Measurements from ENCODE around the gene PRELP.
"Not testable (repeated sequence)": the region's sequence is repeated elsewhere in the genome, so short reads cannot be mapped to it uniquely, and the experiment has no call there.

Gene PRELP

DNA sequence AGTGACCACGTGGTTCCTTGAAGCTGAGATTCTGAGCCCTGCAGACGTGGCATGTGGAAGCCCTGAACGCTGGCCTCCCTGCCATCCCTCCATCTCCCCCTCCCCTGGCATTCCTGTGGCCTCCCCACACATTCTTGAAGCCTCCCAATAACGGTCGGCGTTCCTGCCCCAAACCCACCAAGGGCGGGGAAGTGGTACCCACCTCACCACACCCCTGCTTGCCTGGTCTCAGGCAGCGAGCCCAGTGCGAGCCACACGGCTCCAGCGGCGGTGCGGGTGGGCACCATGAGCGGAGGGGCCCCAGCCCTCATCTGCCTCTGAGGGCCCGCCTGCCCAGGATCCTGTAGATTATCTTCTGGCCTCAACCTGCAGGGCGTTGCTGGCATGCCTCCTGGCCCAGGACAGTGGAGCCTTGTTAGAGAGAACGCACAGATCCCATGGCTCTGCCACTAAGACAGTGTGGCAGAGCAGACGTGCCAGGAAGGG, 20.6 kb upstream of the PRELP start:
- no peak for DNase-seq

DNA sequence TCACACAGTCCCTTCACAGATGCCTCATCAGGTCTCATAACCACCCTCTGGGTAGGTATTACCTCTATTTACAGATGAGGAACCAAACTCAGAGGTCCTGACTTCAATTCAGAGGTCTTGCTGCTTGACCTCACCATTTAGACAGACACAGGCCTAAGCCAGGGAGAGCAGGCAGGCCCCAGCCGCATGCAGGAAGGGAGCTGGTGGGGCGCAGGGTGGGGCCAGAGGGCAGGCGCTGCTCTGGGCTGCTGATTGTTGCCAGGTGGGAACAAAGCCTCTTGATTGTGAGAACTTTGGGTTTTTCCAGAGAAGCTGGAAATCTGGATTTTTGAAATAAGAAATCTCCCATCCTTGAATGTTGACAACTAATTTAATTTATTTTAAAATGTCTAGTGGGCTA, 19.9 kb upstream of the PRELP start:
- no peak for DNase-seq

GRCh38 chr1:203456577-203456976, 19.0 kb upstream of the PRELP start:
- no peak for DNase-seq

DNA sequence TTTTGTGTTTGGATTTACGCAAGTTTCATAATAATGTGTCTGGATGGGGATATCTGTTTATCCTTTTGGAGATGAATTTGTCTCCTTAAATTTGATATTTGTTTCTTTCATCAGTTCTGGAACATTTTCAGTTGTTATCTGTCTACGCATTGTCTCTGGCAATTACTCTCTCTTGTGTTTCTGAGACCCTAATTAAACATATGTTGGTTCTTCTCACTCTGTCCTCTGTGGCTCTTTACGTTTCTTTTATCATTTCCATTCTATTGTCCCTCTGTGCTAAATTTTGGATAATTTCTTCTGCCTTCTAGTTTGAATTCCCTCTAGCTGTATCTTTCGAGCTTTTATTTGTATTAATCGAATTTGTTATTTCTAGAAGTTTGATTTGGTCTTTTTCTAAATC, 17.5 kb upstream of the PRELP start:
- DNase-seq: no peak

DNA sequence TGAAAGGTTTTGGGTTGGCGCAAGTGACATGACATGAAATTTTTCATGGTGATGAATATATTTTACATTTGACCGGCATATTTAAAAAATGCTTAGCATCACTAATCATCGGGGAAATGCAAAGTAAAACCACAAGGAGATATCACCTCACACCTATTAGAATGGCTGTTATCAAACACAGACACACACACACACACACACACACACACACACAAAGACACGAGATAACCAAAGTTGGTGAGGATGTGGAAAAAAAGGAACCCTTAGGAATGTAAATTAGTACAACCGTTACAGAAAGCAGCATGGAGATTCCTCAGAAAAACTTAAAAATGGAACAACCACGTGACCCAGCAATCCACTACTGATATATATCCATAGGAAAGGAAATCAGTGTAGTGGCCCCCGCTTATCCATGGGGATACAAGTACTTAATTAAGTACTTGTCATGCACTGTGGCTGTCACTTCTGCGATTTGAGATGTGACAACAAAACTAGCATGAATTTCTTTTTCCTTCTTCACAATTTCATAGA, 15.9 kb upstream of the PRELP start:
- DNase-seq: no peak

DNA sequence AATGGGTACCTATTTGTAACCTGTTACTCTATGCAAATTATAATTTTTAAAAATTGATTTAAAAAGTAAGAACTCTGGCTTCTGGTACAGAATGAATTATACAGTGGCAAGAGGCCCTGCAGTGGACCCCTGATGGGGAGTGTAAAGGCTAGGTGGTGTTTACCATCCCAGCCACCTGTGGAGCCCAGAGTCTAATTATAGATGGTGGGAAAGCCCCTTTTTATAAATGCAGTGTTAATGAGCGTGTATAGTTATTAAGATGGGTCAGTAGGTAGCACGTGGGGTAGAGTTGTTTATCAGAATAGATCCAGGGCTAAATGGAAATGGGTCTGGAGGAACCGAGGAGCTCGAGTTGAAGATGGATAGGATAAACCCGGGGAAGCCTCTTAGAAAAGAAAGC, 13.9 kb upstream of the PRELP start:
- DNase-seq: no peak

GRCh38 chr1:203462143-203462542, 13.5 kb upstream of the PRELP start:
- DNase-seq: no peak

- no peak for DNase-seq
Measured at GRCh38 chr1:203462878-203463277, 12.7 kb upstream of the PRELP start.

- DNase-seq: no peak
Measured at GRCh38 chr1:203463469-203464062, 12.0 kb upstream of the PRELP start.

- DNase-seq: no peak
Measured at GRCh38 chr1:203464226-203464625, 11.4 kb upstream of the PRELP start.

GRCh38 chr1:203464743-203465142, 10.9 kb upstream of the PRELP start:
- DNase-seq: no peak

DNA sequence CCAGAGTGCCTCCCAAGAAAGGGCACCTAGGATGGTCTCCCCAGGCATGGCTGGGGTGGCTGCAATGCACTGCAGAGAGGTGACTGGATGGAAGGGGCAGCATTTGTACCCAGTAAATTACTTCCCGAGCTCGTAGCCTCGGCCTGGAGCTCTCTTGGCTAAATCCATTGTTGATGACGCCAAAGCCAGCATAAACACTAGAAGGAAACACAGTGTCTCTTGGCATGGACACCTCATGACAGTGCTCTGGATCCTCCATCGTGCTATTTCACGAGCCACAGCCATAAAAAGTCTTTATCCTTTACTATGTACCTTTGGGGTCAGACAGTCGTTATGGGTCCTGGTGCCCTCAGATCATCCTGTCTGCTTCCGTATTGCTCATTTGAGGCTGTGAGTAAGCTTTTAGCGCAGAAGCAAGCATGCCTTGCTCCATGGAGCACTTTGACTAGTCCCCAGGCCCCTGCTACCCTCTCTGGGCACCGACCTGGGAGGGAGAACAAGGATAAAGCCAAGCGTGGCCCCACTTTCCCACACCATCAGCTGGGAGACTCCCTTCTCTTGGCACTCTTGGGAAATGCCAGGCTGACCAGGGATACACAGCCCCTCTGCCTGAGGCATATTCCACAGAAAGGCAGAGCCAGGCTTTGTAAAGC, 10.3 kb upstream of the PRELP start:
- DNase-seq: no peak

GRCh38 chr1:203465948-203466347, 9.7 kb upstream of the PRELP start:
- DNase-seq: no peak

DNA sequence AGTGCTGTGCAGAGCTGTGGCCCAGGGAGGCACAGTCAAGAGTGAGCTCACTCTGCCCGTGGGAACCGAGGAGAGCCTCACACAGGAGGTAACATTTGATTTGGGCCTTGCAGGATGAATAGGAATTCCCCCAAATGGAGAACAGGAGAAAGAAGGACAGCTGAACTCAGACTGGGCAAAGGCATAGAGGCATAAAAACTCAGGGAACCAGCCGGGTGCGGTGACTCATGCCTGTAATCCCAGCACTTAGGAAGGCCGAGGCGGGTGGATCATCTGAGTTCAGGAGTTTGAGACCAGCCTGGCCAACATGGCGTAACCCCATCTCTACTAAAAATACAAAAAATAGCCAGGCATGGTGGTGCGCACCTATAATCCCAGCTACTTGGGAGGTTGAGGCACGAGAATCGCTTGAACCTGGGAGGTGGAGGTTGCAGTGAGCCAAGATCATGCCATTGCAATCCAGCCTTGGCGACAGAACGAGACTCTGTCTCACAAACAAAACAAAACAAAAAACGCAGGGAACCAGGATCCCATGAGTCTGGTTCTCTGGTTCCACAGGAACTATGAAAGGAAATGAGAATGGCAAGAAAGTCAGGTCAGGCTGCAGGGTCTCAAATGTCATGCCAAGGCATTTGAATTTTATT, 8.6 kb upstream of the PRELP start:
- DNase-seq: not testable (repeated sequence)

DNA sequence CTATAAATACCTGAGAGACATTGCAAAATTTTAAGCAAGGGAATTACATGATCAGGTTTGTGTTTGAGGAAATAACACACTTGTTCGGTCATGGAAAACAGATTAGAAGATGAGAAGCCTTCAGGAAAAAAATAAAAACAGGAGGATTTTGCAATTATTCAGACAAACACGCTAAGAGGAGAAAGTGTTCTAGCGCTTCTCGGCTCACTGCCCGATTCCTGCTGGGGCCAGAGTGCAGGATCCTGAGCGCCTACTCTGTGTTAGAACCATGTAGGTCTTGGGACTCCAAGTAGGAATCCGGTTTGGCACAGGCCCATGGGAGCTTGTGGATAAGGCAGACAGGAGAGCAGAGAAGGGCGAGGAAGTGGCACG, 8.1 kb upstream of the PRELP start:
- no peak for DNase-seq

- DNase-seq: no peak
Measured at GRCh38 chr1:203468326-203468725, 7.3 kb upstream of the PRELP start.

DNA sequence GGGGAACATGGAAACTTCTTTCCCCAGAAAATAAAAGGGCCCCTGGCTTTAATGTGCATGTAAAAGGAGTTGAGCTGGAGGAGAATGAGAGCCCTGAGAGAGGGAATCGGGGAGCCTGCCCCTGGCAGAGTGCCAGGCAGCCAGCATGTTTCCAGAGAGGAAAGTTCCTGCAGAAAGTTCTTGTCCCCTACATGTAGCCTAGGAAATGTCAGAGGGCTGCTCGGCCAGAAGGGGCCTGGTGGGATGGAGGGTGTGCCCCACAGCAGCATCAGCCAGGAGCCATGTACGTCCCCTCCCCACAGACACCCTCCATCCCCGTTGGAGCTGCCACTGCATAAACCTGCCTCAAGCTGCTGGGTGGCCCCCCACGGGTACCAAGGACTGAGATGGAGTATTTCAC, 5.4 kb upstream of the PRELP start:
- DNase-seq: no peak

DNA sequence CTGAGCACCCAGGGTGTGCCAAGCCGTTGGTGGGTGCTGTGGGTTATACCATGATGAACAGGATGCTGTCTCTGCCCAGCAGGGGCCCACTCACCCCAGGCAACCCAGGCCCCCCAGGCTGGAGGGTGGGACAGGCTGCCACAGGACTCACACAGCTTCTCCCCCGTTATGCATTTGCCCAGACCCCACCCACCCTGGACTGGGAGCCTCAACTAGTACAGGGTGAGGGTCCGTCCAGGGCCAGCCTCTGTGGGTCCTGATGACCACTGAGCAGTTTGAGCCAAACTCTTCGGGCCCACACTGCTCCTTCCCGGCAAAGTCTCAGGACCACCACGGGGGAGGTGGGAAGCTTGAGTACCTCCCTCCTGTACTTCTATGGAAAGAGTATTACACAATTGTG, 3.8 kb upstream of the PRELP start:
- DNase-seq: no peak

- DNase-seq: no peak
Measured at GRCh38 chr1:203473281-203473680, 2.3 kb upstream of the PRELP start.

GRCh38 chr1:203473781-203474305, 1.8 kb upstream of the PRELP start:
- DNase-seq: no peak

GRCh38 chr1:203476216-203476814, 709 bp downstream of the PRELP start:
- DNase-seq: no peak

- no peak for DNase-seq
Measured at GRCh38 chr1:203477748-203478147, 2.1 kb downstream of the PRELP start.

DNA sequence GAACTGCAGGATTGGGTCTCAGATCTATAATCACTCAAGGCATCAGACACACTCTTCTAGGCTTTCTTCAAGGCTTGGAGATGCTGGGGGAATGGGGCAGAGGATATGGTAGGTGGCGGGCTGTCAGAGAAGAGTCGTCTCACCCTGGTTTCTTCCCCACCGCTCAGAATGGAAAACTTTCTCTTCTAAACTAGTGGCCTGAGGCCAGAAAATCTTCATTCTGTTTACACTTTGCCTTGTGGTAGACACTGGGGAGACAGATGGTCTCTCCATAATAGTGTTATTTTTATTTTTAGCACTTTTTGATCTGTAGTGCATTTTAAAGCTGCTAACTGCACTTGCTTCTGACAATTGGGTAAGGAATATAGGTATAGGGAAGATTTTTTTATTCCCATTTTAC, 2.6 kb downstream of the PRELP start:
- no peak for DNase-seq

- no peak for DNase-seq
Measured at GRCh38 chr1:203478986-203479385, 3.4 kb downstream of the PRELP start.

Measured in effector CD8-positive, alpha-beta T cell (primary cell).